HepG2 (cell line): ENCODE data around the gene AJUBA. TPM values are rescaled to one million over a fixed set of nuclear protein-coding genes. Genes with fewer than 3 reads are reported as not detected.
A peak's percentile ranks its signal among the peaks of the same experiment; 100 is the strongest.

Experiments
- BORCS8-MEF2B ChIP-seq: sonication (generic); formaldehyde crosslinking; IDR thresholded peaks from 2 replicates; pipeline ENCODE4 v1.8.0; 2022; ENCODE audit warnings: mild to moderate bottlenecking, missing genetic modification reagents
- ELF1 ChIP-seq: sonication (generic); formaldehyde crosslinking; IDR thresholded peaks from 2 replicates; pipeline ENCODE4 v1.4.0; 2020; ENCODE audit warnings: missing genetic modification reagents
- GLI4 ChIP-seq: sonication (generic); formaldehyde crosslinking; IDR thresholded peaks from 2 replicates; pipeline ENCODE4 v1.5.1; 2020; ENCODE audit warnings: missing genetic modification reagents, mild to moderate bottlenecking, moderate library complexity, borderline replicate concordance
- GZF1 ChIP-seq: sonication (generic); formaldehyde crosslinking; IDR thresholded peaks from 2 replicates; pipeline ENCODE4 v1.5.1; 2020; ENCODE audit warnings: mild to moderate bottlenecking, missing genetic modification reagents
- IRF1 ChIP-seq: sonication (generic); formaldehyde crosslinking; IDR thresholded peaks from 2 replicates; pipeline ENCODE4 v1.4.0; 2020; ENCODE audit warnings: low read depth, mild to moderate bottlenecking, missing genetic modification reagents
- PAXIP1 ChIP-seq: sonication (generic); formaldehyde crosslinking; conservative IDR thresholded peaks from 2 replicates; pipeline ENCODE4 v1.4.0; 2020; ENCODE audit warnings: mild to moderate bottlenecking, missing genetic modification reagents, moderate library complexity
- THAP7 ChIP-seq: sonication (generic); formaldehyde crosslinking; IDR thresholded peaks from 2 replicates; pipeline ENCODE4 v1.8.1; 2023; ENCODE audit warnings: mild to moderate bottlenecking, missing genetic modification reagents
- ZBTB3 ChIP-seq: sonication (generic); formaldehyde crosslinking; IDR thresholded peaks from 2 replicates; pipeline ENCODE4 v1.4.0; 2020; ENCODE audit warnings: low read depth, mild to moderate bottlenecking, moderate library complexity, missing genetic modification reagents, borderline replicate concordance
- ZC3H4 ChIP-seq: sonication (generic); formaldehyde crosslinking; IDR thresholded peaks from 2 replicates; pipeline ENCODE4 v1.4.0; 2020; ENCODE audit warnings: missing genetic modification reagents, borderline replicate concordance
- ZNF550 ChIP-seq: sonication (generic); formaldehyde crosslinking; IDR thresholded peaks from 2 replicates; pipeline ENCODE4 v1.4.0; 2020; ENCODE audit warnings: mild to moderate bottlenecking, missing genetic modification reagents, borderline replicate concordance
- ZNF562 ChIP-seq: sonication (generic); formaldehyde crosslinking; IDR thresholded peaks from 2 replicates; pipeline ENCODE4 v1.8.0; 2022; ENCODE audit warnings: missing genetic modification reagents, borderline replicate concordance
- ZNF784 ChIP-seq: sonication (generic); formaldehyde crosslinking; IDR thresholded peaks from 2 replicates; pipeline ENCODE4 v1.5.1; 2020; ENCODE audit warnings: missing genetic modification reagents, mild to moderate bottlenecking, borderline replicate concordance
- ZNF83 ChIP-seq: sonication (generic); formaldehyde crosslinking; IDR thresholded peaks from 2 replicates; pipeline ENCODE4 v1.4.0; 2020; ENCODE audit warnings: missing genetic modification reagents, mild to moderate bottlenecking, borderline replicate concordance
- polyA plus RNA-seq, 8 experiments: library from polyadenylated mRNA; depleted of rRNA in 3 of 8; stranded (reverse) in 7 of 8; unstranded in 1 of 8; fragments of >200 nt; fragmentation: Illumina TruSeq in 4 of 8; extraction: Trizol in 4 of 8; gene quantifications; 2 replicates each; pipeline versions ENCODE4 v1.2.1 to v1.2.3, GENCODE V29; 2011 to 2016; ENCODE audit warnings: low read depth in 4 of 8, missing spikeins in 1 of 8, mixed read lengths in 1 of 8; ENCODE audit not compliant: insufficient read depth in 1 of 8
- total RNA-seq, 5 experiments: library from RNA; depleted of rRNA; stranded (reverse); fragments of >200 nt; fragmentation: Illumina TruSeq; extraction: Trizol; gene quantifications; 2 replicates each; pipeline ENCODE4 v1.2.3, GENCODE V29; 2016; ENCODE audit warnings: low read depth in 1 of 5
- TF ChIP-seq, protein P1 (sequence below): sonication (generic); formaldehyde crosslinking; IDR thresholded peaks from 2 replicates; pipeline ENCODE4 v1.8.1; 2022; ENCODE audit warnings: low read depth, mild to moderate bottlenecking, missing genetic modification reagents
- TF ChIP-seq, protein P2 (sequence below): sonication (generic); formaldehyde crosslinking; IDR thresholded peaks from 2 replicates; pipeline ENCODE4 v1.8.1; 2023; ENCODE audit warnings: mild to moderate bottlenecking, missing genetic modification reagents
- TF ChIP-seq, protein P3 (sequence below): sonication (generic); formaldehyde crosslinking; conservative IDR thresholded peaks from 2 replicates; pipeline ENCODE4 v1.4.0; 2020; ENCODE audit warnings: missing genetic modification reagents

The AJUBA gene
- total and polyA plus RNA-seq, 2 of the 13 experiments (the other 11 are each of a cell fraction or from before 2014, with no cell fraction given) = 157 to 241 TPM

DNA sequence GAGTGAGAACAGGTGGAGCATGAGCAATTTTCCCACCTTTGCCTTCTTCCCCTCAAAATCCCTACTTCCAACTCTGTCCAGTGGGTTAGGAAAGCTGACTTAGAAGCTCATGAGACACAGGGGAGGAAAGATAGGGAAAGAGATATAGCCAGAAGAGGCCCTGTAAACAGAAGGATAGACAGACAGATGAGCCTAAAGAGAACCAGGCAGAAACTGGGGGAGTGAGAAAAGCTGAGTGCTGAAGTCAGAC, 5.0 kb downstream of the AJUBA start (continued):
- TF ChIP-seq THAP7 (CRISPR knock-in tag) = no peak
- no peak for TF ChIP-seq BORCS8-MEF2B
- no peak for TF ChIP-seq ZNF784 (CRISPR knock-in tag)
- 0 out of 2 replicates have a peak, but pooled peaks have one; percentile 12 for TF ChIP-seq ZNF83 (CRISPR knock-in tag)
- TF ChIP-seq GZF1 (CRISPR knock-in tag) = no peak; the same call in 1 of the 2 replicates
- TF ChIP-seq ZBTB3 = no peak
- TF ChIP-seq IRF1 (CRISPR knock-in tag) = 0 out of 2 replicates have a peak, but pooled peaks have one; percentile 52
- TF ChIP-seq, protein P1, sequence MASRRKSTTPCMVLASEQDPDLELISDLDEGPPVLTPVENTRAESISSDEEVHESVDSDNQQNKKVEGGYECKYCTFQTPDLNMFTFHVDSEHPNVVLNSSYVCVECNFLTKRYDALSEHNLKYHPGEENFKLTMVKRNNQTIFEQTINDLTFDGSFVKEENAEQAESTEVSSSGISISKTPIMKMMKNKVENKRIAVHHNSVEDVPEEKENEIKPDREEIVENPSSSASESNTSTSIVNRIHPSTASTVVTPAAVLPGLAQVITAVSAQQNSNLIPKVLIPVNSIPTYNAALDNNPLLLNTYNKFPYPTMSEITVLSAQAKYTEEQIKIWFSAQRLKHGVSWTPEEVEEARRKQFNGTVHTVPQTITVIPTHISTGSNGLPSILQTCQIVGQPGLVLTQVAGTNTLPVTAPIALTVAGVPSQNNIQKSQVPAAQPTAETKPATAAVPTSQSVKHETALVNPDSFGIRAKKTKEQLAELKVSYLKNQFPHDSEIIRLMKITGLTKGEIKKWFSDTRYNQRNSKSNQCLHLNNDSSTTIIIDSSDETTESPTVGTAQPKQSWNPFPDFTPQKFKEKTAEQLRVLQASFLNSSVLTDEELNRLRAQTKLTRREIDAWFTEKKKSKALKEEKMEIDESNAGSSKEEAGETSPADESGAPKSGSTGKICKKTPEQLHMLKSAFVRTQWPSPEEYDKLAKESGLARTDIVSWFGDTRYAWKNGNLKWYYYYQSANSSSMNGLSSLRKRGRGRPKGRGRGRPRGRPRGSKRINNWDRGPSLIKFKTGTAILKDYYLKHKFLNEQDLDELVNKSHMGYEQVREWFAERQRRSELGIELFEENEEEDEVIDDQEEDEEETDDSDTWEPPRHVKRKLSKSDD (CRISPR knock-in tag) = no peak
- TF ChIP-seq ZNF562 = no peak
- peak; percentile 5; the same call in 1 of the 2 replicates for TF ChIP-seq GLI4
- TF ChIP-seq ZC3H4 (CRISPR knock-in tag) = no peak
- TF ChIP-seq ZNF550 (CRISPR knock-in tag) = 0 out of 2 replicates have a peak, but pooled peaks have one; percentile 3
- TF ChIP-seq, protein P2, sequence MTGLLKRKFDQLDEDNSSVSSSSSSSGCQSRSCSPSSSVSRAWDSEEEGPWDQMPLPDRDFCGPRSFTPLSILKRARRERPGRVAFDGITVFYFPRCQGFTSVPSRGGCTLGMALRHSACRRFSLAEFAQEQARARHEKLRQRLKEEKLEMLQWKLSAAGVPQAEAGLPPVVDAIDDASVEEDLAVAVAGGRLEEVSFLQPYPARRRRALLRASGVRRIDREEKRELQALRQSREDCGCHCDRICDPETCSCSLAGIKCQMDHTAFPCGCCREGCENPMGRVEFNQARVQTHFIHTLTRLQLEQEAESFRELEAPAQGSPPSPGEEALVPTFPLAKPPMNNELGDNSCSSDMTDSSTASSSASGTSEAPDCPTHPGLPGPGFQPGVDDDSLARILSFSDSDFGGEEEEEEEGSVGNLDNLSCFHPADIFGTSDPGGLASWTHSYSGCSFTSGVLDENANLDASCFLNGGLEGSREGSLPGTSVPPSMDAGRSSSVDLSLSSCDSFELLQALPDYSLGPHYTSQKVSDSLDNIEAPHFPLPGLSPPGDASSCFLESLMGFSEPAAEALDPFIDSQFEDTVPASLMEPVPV (CRISPR knock-in tag) = no peak
- TF ChIP-seq, protein P3, sequence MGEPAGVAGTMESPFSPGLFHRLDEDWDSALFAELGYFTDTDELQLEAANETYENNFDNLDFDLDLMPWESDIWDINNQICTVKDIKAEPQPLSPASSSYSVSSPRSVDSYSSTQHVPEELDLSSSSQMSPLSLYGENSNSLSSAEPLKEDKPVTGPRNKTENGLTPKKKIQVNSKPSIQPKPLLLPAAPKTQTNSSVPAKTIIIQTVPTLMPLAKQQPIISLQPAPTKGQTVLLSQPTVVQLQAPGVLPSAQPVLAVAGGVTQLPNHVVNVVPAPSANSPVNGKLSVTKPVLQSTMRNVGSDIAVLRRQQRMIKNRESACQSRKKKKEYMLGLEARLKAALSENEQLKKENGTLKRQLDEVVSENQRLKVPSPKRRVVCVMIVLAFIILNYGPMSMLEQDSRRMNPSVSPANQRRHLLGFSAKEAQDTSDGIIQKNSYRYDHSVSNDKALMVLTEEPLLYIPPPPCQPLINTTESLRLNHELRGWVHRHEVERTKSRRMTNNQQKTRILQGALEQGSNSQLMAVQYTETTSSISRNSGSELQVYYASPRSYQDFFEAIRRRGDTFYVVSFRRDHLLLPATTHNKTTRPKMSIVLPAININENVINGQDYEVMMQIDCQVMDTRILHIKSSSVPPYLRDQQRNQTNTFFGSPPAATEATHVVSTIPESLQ (CRISPR knock-in tag) = no peak
- no peak for TF ChIP-seq PAXIP1 (CRISPR knock-in tag)
- TF ChIP-seq ELF1 = no peak
